NCI-H2029 treated with DMSO at 0.1 percent for 48 hours (cell line): ENCODE data around the gene G6PC1.

Experiments
- DNase-seq: peaks from one replicate; lab custom pipeline; 2025; lab: John Stamatoyannopoulos, UW

The G6PC1 gene

DNA sequence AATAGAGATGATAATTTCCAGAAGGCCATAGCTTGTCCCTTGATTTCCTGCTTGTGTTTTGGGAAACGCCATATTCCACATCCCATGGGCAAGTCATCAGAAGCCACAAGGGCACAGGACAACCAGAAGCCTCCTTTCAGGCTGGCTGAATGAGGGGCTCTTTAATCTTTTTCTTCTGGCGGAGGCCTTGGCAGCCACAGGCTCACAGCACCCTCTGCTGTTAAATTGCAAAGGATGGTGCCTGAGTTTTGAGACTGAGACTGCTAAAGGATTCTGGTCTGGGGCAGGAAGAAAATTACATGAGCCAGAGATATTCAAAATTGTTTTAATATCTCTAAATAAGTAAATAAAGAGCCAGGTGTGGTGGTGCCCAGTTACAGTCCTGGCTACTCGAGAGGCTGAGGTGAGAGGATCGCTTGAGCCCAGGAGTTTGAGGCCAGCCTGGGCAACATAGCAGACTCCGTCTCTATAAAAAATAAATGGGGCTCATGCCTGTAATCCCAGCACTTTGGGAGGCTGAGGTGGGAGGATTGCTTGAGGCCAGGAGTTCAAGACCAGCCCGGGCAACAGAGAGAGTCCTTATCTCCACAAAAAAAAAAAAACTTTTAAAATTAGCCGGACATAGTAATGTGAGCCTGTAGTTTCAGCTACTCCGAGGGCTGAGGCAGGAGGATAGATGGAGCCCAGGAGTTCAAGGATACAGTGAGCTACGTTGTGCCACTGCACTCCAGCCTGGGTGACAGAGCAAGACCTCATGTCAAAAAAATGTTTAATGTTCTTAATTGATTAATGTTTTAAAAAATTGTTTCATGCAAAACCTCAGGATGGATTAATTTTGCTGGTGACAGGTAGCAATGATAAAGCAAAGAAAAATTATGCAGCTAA, 37.4 kb downstream of the G6PC1 start:
- DNase-seq = no peak

DNA sequence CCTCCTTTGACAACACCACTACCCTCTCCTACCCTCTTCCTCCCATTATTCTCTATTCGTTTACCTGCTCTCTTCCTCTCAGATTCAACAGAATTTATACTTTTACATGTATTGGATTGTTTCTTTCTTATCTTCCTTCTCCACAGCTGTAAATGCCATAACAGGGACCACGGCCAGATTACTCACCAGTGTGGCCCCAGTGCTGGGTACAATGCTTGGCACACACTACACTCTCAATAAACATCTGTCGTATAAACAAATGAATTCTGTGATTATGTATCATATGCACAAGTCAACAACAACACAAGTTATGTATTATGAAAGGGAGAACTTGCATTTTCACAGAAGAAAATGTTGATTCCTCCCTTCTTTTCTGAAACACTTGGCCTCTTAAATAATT, 43.6 kb downstream of the G6PC1 start:
- DNase-seq = no peak

DNA sequence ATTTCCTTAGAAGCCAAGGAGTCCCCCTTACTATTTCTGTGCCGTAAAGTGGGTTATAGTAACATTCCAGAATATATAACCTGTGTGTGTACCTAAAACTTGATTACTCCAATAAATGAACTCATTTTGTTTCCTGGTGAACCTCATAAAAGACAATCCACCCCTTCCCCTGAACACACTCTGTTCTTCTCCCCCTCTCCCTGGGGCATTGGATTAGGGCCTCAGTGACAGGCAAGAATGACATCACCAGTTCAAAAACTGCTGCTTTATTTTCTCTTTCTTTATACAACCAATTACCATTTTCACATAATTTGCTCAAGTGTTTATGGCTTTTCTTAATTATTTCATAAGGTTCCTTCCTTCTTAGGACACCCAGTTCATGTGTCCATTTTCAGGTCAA, 46.2 kb downstream of the G6PC1 start:
- no peak for DNase-seq

DNA sequence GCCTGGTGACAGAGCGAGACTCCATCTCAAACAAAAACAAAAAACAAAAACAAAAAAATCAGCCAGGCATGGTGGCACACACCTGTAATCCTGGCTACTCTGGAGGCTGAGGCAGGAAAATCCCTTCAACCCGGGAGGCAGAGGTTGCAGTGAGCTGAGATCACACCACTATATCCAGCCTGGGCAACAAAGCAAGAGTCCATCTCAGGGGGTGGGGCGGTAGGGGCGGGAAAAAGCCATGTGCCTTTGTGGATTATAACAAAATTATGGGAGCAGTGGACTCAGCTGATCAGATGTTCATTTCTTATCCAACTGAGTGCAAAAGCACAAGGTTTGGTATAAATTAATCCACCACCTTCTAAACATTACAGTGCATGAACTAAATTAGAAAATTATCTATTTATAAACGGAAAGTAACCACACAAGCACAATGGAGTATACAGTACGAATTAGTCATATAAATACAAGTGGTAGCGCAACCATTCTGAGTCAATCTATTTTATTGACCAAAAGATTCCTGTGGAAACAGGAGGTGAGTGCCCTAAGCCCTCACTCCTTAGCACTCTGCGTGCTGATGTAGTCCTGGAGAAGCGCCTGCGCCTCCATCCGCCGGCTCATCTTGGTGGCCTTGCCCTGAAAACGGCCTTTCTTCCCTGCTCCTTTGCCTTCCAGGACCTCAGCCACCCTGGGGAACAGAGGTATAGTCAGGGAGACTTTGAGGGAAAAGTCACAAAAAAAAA, 49.6 kb downstream of the G6PC1 start:
- no peak for DNase-seq
